HL-60 (cell line): ENCODE results near the gene NBEAL1.

Experiments used
- CTCF ChIP-seq: IDR thresholded peaks from one replicate; pipeline ENCODE4 v1.5.1; 2011; ENCODE audit warnings: low read length, control low read depth, inconsistent platforms; ENCODE audit not compliant: insufficient read depth
- GABPA ChIP-seq: IDR thresholded peaks from 2 replicates; pipeline ENCODE4 v1.6.1; 2012; ENCODE audit warnings: low read depth
- POLR2AphosphoS5 ChIP-seq: IDR thresholded peaks from 2 replicates; pipeline ENCODE4 v1.6.1; 2012; ENCODE audit warnings: low read depth
- REST ChIP-seq: IDR thresholded peaks from 2 replicates; pipeline ENCODE4 v1.6.1; 2012; ENCODE audit warnings: low read depth; ENCODE audit not compliant: insufficient replicate concordance
- SPI1 ChIP-seq: IDR thresholded peaks from 2 replicates; pipeline ENCODE4 v1.6.1; 2012; ENCODE audit warnings: low read depth, mild to moderate bottlenecking, borderline replicate concordance

GRCh38 chr2:203237346-203238238, 222.9 kb downstream of the NBEAL1 start:
- no peak for TF ChIP-seq CTCF
- no peak for TF ChIP-seq POLR2AphosphoS5
- no peak for TF ChIP-seq GABPA
- TF ChIP-seq SPI1, result no peak
- TF ChIP-seq REST, result no peak
